Measurements from ENCODE around the gene R3HCC1L.

R3HCC1L gene

DNA sequence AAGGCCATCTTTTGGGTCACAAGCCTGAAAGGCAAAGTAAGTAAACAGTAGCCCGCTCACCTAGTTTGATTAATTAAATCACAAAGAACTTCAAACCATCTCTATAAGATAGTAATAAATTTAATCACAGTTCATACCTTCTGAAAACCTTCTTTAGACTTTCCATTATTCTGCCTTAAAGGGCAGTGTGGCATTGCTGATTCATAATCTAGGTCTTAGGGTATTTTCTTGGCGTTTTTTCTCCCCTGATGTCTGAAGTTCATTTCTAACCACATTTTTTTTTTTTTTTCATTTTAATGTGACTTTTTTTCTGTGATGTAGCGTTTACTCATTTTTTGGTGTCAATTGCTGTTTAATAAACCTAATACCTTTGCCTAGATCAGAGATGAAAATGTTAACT lies 106.1 kb downstream of the R3HCC1L start:
- DNase-seq: no peak

- no peak for DNase-seq
Measured at GRCh38 chr10:98242823-98243222, 108.4 kb downstream of the R3HCC1L start.

- no peak for DNase-seq
Measured at GRCh38 chr10:98244141-98244540, 109.7 kb downstream of the R3HCC1L start.

- no peak for DNase-seq
Measured at GRCh38 chr10:98244586-98244985, 110.1 kb downstream of the R3HCC1L start.

DNA sequence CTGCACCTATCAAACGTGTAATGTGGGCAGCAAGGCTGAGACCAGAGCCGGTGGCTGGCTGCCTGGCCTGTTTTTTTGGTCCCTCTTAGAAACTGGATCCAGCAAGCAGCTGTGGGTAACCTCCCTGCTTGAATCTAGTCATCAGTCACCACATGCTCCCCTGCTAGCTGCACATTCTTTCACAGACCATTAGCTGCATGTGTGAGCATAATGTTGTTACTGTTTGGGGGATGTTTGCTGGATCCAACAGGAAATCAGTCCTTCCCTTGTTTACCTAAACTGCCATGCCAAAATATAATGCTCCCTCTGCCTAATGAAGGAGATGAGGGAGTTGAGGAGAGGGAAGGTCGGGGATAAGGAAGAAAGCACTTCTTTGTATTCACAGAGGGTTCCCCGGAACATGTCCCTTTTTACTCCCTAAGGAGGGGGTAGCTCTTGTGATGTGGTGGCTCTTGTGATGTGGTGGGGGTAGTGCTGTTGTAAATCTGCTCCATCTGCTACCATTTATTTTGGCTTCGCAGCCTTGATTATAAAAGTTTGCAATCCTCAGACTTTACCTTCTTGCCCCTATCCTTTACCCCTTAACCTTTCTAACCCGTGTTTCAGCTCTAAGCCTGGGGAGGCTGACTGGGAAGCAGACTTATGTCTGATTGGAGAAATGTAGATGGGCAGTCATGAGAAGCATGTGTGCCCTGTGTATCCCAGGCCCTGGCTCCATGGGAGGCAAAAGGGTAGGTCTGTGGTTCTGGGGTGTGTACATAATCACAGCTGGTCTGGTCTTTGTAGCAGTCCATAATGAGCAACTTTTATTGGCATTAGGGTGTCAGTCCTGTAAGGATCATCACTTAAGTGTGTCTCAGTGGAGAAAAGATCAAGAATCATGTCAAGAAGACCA lies 112.7 kb downstream of the R3HCC1L start:
- no peak for DNase-seq

- DNase-seq: no peak
Measured at GRCh38 chr10:98248018-98248417, 113.6 kb downstream of the R3HCC1L start.

DNA sequence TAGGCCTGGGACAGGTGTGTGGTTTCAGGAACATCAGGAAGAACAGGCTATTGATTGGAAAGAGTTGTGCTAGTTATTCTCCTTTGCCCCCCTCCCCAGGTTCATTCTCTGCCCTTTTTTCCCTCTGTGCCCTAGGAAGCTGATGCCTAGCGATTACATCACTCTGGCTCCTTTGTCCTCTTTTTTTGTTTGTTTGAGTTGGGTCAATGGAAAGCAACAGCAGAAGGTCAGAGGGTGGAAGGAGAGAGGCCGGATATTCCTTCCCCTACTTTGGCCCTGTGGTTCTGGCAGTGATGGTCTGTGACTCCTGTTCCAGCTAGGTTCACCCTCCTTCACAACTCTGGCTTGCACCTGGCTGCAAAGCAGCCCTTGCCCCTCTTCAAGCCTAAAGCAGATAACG lies 114.7 kb downstream of the R3HCC1L start:
- DNase-seq: no peak

DNA sequence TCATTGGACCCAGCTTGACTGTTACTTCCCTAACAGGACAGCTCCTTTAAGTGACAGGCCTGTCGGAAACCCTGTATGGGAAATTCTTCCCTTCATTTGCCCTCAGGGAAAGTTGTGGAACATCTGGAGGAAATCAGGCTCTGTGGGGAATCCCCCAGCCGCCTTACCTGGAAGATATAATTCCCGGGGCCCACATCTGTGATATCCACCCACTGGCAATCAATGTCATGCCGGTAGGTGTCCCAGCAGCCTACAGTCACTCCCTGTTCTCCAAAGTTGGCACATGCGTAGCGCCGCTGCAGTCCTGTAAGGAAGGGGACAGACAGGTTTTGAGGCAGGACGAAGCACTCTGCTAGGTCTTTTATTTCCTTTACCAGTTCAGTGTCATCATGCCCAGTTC lies 116.9 kb downstream of the R3HCC1L start:
- no peak for DNase-seq

DNA sequence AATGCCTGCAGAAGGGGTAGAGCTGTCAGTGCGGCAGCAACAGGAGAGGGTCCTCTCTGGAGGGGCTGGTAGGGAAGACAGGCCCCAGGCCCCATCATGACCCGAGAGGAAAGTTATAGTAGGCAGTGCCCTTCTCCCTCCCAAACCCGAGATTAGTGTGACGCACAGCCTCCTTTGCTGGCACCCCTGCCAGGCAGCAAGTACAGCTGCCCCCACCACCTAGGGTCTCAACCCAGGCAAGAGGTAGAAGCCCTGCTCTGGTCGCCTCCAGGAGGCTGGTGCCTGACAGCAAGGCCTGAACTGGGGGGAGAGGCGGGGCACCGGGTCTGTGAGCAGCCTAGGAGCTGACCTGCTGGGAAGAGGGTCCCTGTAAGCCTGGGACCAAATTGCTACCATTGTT lies 118.0 kb downstream of the R3HCC1L start:
- DNase-seq: no peak

GRCh38 chr10:98253499-98253898 lies 119.0 kb downstream of the R3HCC1L start:
- no peak for DNase-seq

GRCh38 chr10:98254234-98254974 lies 119.9 kb downstream of the R3HCC1L start:
- no peak for DNase-seq

GRCh38 chr10:98255146-98255877 lies 120.9 kb downstream of the R3HCC1L start:
- no peak for DNase-seq

DNA sequence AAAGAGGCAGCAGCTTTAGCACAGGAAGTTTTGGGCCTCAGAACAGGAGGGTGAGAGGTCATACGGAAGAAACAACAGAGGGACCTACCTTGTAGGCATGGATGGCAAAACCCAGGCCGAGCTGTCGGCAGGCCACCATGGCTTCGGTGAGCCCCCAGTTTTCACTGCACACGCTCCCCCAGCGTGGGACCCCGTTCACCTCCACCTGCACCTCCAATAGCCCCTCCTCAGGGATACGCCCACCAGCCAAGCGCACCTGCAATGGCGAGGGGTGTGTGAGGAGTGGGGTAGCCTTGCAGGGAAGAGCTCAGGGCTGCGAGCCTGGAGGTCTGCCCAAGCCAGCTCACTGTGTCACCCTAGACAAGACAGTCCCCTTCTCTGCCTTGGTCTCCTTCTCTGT lies 122.2 kb downstream of the R3HCC1L start:
- no peak for DNase-seq

GRCh38 chr10:98257198-98257597 lies 122.7 kb downstream of the R3HCC1L start:
- DNase-seq: no peak

GRCh38 chr10:98257961-98258360 lies 123.5 kb downstream of the R3HCC1L start:
- no peak for DNase-seq

- no peak for DNase-seq
Measured at GRCh38 chr10:98258683-98259454, 124.4 kb downstream of the R3HCC1L start.

- no peak for DNase-seq
Measured at GRCh38 chr10:98259606-98260315, 125.3 kb downstream of the R3HCC1L start.

DNA sequence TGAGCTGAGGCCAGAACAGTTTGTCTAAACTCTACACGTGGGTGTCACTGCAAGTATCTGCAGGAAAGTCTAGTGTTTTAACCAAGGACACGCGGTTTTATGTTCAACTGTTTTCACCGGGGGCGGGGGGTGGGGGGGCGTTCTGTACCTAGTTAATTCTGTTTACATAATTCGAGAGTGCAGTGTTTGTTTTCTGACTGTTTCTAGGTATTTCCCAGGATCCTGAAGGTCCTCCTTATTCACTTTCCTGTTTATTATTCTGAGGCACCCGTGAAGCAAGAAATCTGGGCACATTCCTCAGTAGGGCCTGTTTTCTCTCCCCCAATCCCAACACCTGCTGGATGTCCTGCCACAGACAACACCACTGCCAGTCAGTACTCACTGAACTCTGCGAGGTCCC lies 125.9 kb downstream of the R3HCC1L start:
- DNase-seq: no peak

GRCh38 chr10:98260752-98261151 lies 126.3 kb downstream of the R3HCC1L start:
- no peak for DNase-seq

DNA sequence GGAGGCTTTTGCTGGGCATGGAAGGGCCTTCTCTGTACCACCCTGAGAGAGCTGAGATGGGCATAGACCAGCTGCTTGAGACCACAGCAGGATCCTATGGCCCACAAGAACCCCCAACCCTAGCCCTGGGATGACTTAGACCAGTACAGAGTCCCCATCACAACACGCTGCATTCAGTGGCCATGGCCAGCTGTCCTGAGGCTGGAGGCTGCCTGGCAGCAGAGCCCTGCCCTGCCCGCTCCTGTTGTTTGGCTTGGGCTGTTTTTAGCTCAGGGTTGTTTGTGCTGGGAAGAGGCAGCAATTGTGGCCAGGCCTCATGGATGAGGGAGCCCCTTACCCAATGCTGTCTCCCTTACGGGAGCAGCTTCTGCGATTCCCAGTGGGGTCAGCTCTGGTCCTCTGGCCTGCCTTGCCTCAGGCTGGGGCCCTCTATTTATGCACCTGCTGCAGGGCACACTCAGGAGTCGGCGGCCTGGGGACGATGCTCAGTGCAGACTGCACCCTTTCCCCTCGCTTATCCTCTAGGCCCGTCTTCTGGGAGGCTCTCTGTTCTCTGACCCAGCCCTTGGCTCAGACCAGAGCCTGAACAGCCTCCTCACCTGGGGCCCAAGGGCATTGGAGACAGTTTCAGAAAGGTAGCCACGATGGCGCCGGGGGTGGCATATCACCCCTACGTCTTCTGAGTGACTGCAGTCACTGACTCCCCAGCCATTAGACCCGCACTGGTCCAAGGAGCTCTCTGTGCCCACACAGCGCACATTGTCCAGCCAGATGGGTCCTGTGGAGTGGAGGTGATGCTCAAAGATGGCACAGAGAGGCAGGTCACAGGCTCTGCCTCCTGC lies 127.2 kb downstream of the R3HCC1L start:
- DNase-seq: no peak

DNA sequence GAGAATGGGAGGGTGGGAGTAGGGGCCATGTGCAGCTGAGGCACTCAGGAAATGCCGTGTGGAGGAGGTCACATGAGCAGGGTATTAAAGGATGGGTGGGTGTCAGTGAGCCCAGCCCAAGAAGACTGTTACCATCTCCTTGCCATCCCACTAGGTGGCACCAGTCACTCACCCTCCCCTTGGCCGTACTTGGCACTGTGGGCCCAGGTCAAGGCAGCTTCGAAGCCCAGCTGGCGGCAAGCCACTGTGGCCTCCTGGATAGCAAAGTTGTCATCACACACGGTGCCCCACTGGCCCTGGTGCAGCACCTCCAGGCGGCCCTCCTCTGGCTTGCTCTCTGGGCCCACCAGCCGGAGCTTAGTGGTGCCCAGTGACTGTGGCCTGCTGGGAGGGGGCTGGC lies 128.1 kb downstream of the R3HCC1L start:
- no peak for DNase-seq
